ENCODE data around the gene PRKAG2.

Gene PRKAG2

GRCh38 chr7:151817981-151818673, 58.8 kb downstream of the PRKAG2 start:
- DNase-seq (ENCODE audit: low read depth), result no peak

- no peak for DNase-seq (ENCODE audit: low read depth)
Measured at GRCh38 chr7:151817315-151817690, 59.6 kb downstream of the PRKAG2 start.

GRCh38 chr7:151816562-151817314, 60.2 kb downstream of the PRKAG2 start:
- DNase-seq (ENCODE audit: low read depth), result no peak

GRCh38 chr7:151815419-151815818, 61.5 kb downstream of the PRKAG2 start:
- no peak for DNase-seq (ENCODE audit: low read depth)

GRCh38 chr7:151814400-151815009, 62.4 kb downstream of the PRKAG2 start:
- no peak for DNase-seq (ENCODE audit: low read depth)

DNA sequence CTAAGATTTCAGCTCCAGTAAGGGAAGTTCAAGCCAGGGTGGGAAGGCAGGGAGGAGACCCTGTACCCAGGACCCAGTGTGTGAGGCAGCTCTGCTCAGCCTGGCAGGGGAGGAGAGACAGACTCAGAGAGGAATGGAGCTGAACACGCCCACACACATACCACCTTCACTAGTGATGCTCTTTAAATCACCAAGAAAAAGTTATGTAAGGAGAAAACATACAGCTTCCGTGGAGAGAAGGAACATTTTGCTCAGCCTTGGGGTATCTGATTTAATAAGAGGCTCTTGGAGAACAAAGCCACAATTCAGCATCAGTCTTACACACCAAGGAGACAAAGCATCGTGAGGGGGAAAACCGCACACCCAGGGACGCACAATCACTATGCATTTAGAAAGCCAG, 62.9 kb downstream of the PRKAG2 start:
- DNase-seq (ENCODE audit: low read depth), result no peak

DNA sequence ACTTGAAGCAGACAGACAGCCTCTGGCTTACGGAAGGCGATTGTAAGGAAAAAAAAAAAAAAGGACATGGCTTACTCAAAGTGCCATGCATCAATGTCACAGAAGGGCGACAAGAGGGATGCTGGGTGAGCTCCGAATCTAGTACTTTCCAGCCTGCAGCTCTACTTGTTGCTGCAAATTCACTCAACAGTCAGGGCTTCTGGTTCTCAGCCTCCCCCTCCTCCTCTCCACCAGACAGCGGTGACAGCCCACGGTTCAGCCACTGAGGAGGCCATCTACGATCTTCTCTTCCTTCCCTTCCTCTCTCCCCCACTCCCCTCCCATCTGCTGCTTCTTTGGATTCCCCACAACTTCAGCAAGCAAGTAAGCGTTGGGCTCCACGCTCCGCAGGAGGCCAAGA, 63.5 kb downstream of the PRKAG2 start:
- no peak for DNase-seq (ENCODE audit: low read depth)

GRCh38 chr7:151812967-151813366, 63.9 kb downstream of the PRKAG2 start:
- no peak for DNase-seq (ENCODE audit: low read depth)

GRCh38 chr7:151810441-151811232, 66.3 kb downstream of the PRKAG2 start:
- DNase-seq (ENCODE audit: low read depth), result no peak

GRCh38 chr7:151809864-151810170, 67.1 kb downstream of the PRKAG2 start:
- no peak for DNase-seq (ENCODE audit: low read depth)

DNA sequence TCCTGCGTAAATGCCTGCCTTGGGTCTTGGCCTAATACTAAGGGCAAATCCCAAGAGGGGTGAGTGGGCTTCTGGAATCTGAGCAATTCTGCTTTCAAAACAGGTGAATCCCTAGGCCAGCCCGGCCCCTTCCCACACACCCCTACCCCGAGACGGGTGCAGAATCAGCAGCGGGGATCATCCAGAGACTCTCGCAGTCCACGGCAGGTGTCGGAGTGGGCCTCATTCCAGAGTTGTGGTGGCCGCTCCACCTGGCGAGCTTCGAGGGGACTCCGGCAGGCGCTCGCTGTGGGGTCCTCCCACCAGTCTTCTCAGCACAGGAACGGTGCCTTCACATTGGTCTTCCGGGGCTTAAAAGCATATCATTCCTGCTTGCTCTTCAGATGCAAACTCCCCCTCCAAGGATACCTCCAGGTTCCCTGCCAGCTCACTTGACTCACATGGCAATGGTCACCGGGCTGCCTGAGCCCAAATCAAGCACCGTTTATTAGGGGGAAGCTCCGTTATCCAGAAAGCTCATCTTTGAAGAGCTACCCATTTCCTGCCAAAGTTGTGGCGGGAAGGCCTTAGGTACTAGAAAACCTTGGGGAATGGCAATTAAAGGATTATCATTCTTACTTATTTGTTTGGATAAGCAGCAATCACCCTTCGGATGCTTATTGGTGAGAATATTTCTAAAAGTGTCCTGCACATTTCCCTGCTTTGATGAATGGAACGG, 67.6 kb downstream of the PRKAG2 start:
- DNase-seq (ENCODE audit: low read depth), result no peak

GRCh38 chr7:151808400-151809145, 68.3 kb downstream of the PRKAG2 start:
- no peak for DNase-seq (ENCODE audit: low read depth)

DNA sequence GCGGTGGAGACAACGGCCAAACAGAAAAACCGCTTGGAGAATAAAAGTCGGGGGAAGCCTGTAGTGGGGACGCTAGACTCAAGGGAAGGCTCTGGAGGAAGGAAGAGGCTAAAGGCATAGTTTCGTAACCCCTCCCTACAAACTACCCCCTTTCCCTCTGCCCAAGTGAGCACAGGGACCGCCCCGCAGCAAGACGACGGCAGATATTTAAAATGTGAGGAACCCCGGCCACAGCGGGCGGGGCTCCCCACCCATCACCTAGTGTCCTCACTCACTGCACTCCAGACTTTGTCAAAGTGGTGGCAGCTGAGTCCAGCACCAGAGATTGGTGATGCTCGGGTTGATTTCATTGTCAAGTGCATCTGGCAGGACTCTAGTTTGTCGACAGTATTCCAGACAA, 69.1 kb downstream of the PRKAG2 start:
- no peak for DNase-seq (ENCODE audit: low read depth)

- DNase-seq (ENCODE audit: low read depth), result no peak
Measured at GRCh38 chr7:151806952-151807775, 69.8 kb downstream of the PRKAG2 start.

DNA sequence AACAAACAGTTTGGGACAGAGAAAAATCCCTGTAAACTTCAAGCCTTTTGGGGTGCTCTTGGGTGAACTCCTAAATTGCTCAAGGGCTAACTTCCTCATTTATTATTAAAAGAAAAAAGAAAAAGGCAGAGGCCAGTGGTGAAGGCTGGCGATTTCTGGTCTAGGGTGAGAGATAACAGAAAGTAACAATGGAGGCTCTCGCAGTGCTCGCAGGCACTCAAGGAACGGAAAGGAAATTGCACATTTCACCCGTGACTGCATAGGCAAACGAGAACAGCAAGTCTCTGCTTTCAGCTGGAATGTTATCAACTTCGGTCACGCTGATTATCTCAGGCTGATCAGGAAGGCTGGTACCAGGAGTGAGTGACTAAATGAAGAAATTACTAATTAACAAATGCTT, 70.7 kb downstream of the PRKAG2 start:
- DNase-seq (ENCODE audit: low read depth), result no peak

DNA sequence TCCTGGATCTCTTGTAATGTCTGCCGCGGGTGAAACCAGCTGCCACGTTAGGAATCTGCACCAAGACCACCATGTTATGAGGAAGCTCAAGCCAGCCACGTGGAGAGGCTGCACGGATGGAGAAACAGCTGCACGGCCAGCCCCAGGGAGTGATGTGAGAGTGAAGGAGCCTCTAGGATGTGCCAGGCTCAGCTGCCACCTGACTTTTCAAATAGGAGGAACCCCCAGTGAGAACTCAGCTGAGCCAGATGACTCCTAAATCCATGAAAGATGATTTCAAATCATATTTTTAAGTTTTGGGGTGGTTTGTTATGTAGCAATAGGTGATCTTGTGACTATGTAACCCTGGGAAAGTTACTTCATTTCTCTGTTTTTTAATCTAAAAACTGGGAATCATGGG, 71.7 kb downstream of the PRKAG2 start:
- no peak for DNase-seq (ENCODE audit: low read depth)

- DNase-seq (ENCODE audit: low read depth), result no peak
Measured at GRCh38 chr7:151804756-151805155, 72.2 kb downstream of the PRKAG2 start.

GRCh38 chr7:151803841-151804240, 73.1 kb downstream of the PRKAG2 start:
- no peak for DNase-seq (ENCODE audit: low read depth)

DNA sequence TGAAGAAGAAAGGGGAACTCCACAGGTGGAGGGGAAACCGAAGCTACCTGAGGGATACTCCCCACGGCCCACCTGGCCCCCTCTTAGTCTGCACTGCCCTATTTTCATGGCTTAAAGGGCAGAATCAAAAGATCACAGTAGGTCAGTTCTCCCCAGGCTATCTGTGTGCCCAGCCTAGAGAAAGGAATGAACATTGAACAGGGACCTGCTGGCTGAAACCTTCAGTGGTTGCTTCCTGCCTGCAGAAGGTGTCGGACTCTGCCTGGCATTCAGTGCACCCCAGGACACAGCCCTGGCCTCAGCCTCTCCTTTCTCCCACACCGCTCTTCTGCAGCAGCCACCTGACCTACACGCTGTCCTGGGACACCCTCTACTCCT, 74.5 kb downstream of the PRKAG2 start:
- DNase-seq (ENCODE audit: low read depth), result no peak

GRCh38 chr7:151801782-151802468, 75.0 kb downstream of the PRKAG2 start:
- no peak for DNase-seq (ENCODE audit: low read depth)
